Heart left ventricle (tissue), 16 donors: ENCODE measurements around the gene GMPPA. TPM values are rescaled to one million over a fixed set of nuclear protein-coding genes. Genes with fewer than 3 reads are reported as not detected.

Experiments
- ATAC-seq, 4 donors: fragments of 200-7000 bp; cut with Tn5 transposase; one replicate each; pipeline ENCODE4 v1.9.1; 2020 to 2022; ENCODE audit warnings: moderate library complexity in 4 of 4, mild to moderate bottlenecking in 3 of 4, moderate number of reproducible peaks in 1 of 4
- DNase-seq, 5 donors: peaks; one replicate each; pipeline ENCODE4 v3.0.0-alpha.2; 2020
- H3K27ac ChIP-seq, 12 donors: fragments of 200-600 bp; sonication (generic) in 4 of 12; one replicate each; pipeline versions ENCODE4 v1.5.0 to v1.8.0; 2016 to 2022; ENCODE audit warnings: mild to moderate bottlenecking in 2 of 12
- H3K27me3 ChIP-seq, 9 donors: fragments of 200-600 bp; sonication (generic) in 2 of 9; one replicate each; pipeline versions ENCODE4 v1.5.1 to v1.8.0; 2016 to 2022; ENCODE audit warnings: mild to moderate bottlenecking in 3 of 9
- H3K36me3 ChIP-seq, 9 donors: fragments of 200-600 bp; sonication (generic) in 2 of 9; one replicate each; pipeline versions ENCODE4 v1.5.0 to v1.8.0; 2018 to 2022; ENCODE audit warnings: mild to moderate bottlenecking in 2 of 9
- H3K4me1 ChIP-seq, 12 donors: fragments of 200-600 bp; sonication (generic) in 4 of 12; one replicate each; pipeline versions ENCODE4 v1.5.0 to v1.8.0; 2016 to 2022; ENCODE audit warnings: mild to moderate bottlenecking in 3 of 12
- H3K4me3 ChIP-seq, 12 donors: fragments of 200-600 bp; sonication (generic) in 4 of 12; one replicate each; pipeline versions ENCODE4 v1.5.0 to v1.8.0; 2017 to 2022; ENCODE audit warnings: mild to moderate bottlenecking in 9 of 12, moderate library complexity in 4 of 12
- H3K9me3 ChIP-seq, 12 donors: fragments of 200-600 bp; sonication (generic) in 4 of 12; one replicate each; pipeline versions ENCODE4 v1.5.0 to v1.8.0; 2016 to 2022; ENCODE audit warnings: mild to moderate bottlenecking in 1 of 12
- POLR2A ChIP-seq, 2 donors: fragments of 450-650 bp; IDR thresholded peaks; one replicate each; pipeline ENCODE4 v1.6.1; 2017; ENCODE audit warnings: antibody characterized with exemption in 2 of 2, mild to moderate bottlenecking in 2 of 2, moderate library complexity in 2 of 2
- WGBS, 4 donors: extraction: QIAGEN DNeasy Blood & Tissue Kit in 2 of 4; methylation state at CpG; one replicate each; pipeline versions ENCODE4 v1.1.5 to v1.1.7; 2013 to 2018; 5-methylcytosine and 5-hydroxymethylcytosine counted together
- intact Hi-C, 10 donors: fragments of 100-400 bp; cut with DNase I; formaldehyde crosslinking; loops; one replicate each; pipeline versions ENCODE4 v1.11.1 to v1.14.2; 2022
- polyA plus RNA-seq, 2 donors: library from polyadenylated mRNA; stranded (reverse); fragments of 200-250 nt; gene quantifications; one replicate each; pipeline ENCODE4 v1.2.3, GENCODE V29; 2013
- total RNA-seq, 9 donors: library from RNA; depleted of rRNA in 2 of 9; stranded (reverse); fragments of >200 nt in 2 of 9; fragmentation: NEBNext Ultra II Directional in 3 of 9; extraction: Animal tissue kit (Norgen Biotek cat#: 25700) in 3 of 9; gene quantifications; one replicate each; pipeline versions ENCODE4 v1.1.0 to v1.2.4, GENCODE V29; 2016 to 2023
- TF ChIP-seq, protein P1 (sequence below), 12 donors: fragments of 200-600 bp; sonication (generic) in 4 of 12; IDR thresholded peaks; one replicate each; pipeline versions ENCODE4 v1.5.0 to v1.8.0; 2018 to 2022; ENCODE audit warnings: antibody characterized with exemption in 12 of 12, mild to moderate bottlenecking in 5 of 12
- donor health status: ischemic (EF 13 %, LVEDD 7.1; RV severe dilation, severe dysfunction).
- donor health status: healthy with polysubstance abuse.
- donor health status: DM: no; HTN: yes; CAD: no.
- donor health status: DM: no; HTN: no; CAD: no.
- donor health status: ischemic (EF 25% LVEDD 6.9; RV normal size, moderate dysfunction).
- donor health status: ischemic (EF 25% LVEDD 5.7; RV mildly dilated, moderate dysfunction).
- donor health status: healthy.
- donor health status: DM: yes; HTN: yes; CAD: no.
- donor health status: ischemic (EF 35%, LVEDD 5.7; RV mildly dilated, moderate dysfunction).
- donor health status: nonischemic (EF 11% LVEDD 7.7; RV severe dilation, severe dysfunction).
- donor health status: DM: yes; HTN: yes; CAD: no.
- donor health status: PGD.
- donor health status: ischemic (EF 29% LVEDD 5.4; RV normal size, mild dysfunction).
- donor health status: nonischemic (EF 23%, LVEDD 6.1; RV moderate dilation, normal function).

The GMPPA gene
- total and polyA plus RNA-seq, 11 donors = 15.8 to 35.5 (median 20.1) TPM

DNA sequence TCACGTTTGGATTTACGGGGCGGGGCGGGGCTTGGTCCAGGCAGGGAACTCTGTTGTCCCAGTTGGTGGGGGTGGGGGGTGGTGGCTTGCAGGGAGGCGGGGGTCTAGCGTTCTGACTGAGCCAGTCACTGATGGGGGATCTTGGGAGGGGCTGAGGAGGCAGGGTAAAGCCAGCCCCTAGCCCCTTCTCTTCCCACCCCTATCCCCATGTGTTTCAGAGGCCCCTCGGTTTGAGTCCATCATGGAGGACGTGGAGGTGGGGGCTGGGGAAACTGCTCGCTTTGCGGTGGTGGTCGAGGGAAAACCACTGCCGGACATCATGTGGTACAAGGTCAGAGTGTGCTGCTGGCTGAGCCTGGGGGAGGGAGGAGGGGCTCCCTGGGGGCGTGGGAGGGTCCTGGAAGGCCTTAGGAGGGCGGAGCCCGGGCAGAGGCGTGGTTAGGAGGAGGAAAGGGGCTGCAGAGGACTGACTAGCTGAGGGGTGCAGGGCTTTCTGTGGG lies 22.0 kb upstream of the GMPPA start:
- no peak overlapping the region for H3K4me3 ChIP-seq
- DNase-seq (no peak), ATAC-seq (no peak)
- H3K4me1 ChIP-seq = peaks cover 0 to 31% (median 0%) of the 10 kb centered on the region in 12 donors
- no peaks in the 10 kb centered on the region for H3K9me3 ChIP-seq
- peak overlapping the region in 4 of 12 donors; percentile 17 to 71 (median 56) for H3K27ac ChIP-seq
- WGBS, 4 donors = 25 to 45% (median 28%) methylated on average over 5 to 16 of the region's 16 CpGs
- H3K27me3 ChIP-seq = no peaks in the 10 kb centered on the region
- intact Hi-C loops = loop anchor here (1.0 to 10.0 kb wide), 7 partner anchors 44 to 74 kb away; no protein-coding TSS in a partner anchor
- peaks cover 0 to 48% (median 8%) of the 10 kb centered on the region in 9 donors for H3K36me3 ChIP-seq
- TF ChIP-seq, protein P1, sequence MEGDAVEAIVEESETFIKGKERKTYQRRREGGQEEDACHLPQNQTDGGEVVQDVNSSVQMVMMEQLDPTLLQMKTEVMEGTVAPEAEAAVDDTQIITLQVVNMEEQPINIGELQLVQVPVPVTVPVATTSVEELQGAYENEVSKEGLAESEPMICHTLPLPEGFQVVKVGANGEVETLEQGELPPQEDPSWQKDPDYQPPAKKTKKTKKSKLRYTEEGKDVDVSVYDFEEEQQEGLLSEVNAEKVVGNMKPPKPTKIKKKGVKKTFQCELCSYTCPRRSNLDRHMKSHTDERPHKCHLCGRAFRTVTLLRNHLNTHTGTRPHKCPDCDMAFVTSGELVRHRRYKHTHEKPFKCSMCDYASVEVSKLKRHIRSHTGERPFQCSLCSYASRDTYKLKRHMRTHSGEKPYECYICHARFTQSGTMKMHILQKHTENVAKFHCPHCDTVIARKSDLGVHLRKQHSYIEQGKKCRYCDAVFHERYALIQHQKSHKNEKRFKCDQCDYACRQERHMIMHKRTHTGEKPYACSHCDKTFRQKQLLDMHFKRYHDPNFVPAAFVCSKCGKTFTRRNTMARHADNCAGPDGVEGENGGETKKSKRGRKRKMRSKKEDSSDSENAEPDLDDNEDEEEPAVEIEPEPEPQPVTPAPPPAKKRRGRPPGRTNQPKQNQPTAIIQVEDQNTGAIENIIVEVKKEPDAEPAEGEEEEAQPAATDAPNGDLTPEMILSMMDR (IDR thresholded peaks at IDR 0.05) = no peak
- no peak for TF ChIP-seq POLR2A (IDR thresholded peaks at IDR 0.05)

DNA sequence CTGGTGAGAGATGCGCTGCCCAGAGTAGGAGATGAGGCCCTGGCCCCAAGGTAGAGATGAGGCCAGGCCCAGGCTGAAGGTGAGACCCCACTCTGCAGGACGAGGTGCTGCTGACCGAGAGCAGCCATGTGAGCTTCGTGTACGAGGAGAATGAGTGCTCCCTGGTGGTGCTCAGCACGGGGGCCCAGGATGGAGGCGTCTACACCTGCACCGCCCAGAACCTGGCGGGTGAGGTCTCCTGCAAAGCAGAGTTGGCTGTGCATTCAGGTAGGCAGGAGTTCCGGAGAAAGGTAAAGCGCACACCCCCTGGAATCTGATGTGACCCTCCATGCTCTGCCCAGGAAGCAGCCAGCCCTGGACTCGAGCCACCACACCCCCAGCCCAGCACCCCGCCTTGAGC lies 21.5 kb upstream of the GMPPA start:
- intact Hi-C loops = loop anchor here (2.0 to 10.0 kb wide), 6 partner anchors 44 to 75 kb away; no protein-coding TSS in a partner anchor
- peaks cover 0 to 31% (median 0%) of the 10 kb centered on the region in 12 donors for H3K4me1 ChIP-seq
- no peaks in the 10 kb centered on the region for H3K9me3 ChIP-seq
- no peak overlapping the region for H3K4me3 ChIP-seq
- WGBS, 4 donors = 75 to 83% (median 78%) methylated on average over 11 to 13 of the region's 13 CpGs
- peak overlapping the region in 7 of 12 donors; percentile 9 to 71 (median 41) for H3K27ac ChIP-seq
- DNase-seq (no peak), ATAC-seq (no peak)
- peaks cover 0 to 48% (median 8%) of the 10 kb centered on the region in 9 donors for H3K36me3 ChIP-seq
- TF ChIP-seq, protein P1 (IDR thresholded peaks at IDR 0.05) = no peak
- no peak for TF ChIP-seq POLR2A (IDR thresholded peaks at IDR 0.05)
- H3K27me3 ChIP-seq = peaks cover 0 to under 1% (median 0%) of the 10 kb centered on the region in 9 donors

DNA sequence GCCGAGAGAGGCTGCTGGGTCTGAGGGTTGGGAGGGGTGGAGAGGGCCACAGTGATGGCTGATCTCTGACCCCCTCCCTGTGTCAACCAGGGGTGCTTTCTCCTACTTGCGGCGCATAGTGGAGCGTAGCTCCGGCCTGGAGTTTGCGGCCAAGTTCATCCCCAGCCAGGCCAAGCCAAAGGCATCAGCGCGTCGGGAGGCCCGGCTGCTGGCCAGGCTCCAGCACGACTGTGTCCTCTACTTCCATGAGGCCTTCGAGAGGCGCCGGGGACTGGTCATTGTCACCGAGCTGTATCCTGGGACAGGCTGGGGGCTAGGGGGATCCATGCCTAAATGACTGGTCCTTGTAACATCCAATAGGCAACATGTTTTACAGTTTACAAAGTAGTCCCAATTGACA lies 20.9 kb upstream of the GMPPA start:
- ATAC-seq (peak; percentile 53 to 80 (median 72)), DNase-seq (peak; percentile 71 to 87 (median 79))
- H3K4me3 ChIP-seq = no peak overlapping the region
- TF ChIP-seq, protein P1 (IDR thresholded peaks at IDR 0.05) = no peak
- TF ChIP-seq POLR2A (IDR thresholded peaks at IDR 0.05) = no peak
- 29 to 72% (median 46%) methylated on average over 13 to 15 of the region's 15 CpGs for WGBS, 4 donors
- intact Hi-C loops = loop anchor here (2.0 to 10.0 kb wide), 6 partner anchors 43 to 76 kb away; no protein-coding TSS in a partner anchor
- no peaks in the 10 kb centered on the region for H3K9me3 ChIP-seq
- peaks cover 0 to 54% (median 8%) of the 10 kb centered on the region in 9 donors for H3K36me3 ChIP-seq
- H3K27me3 ChIP-seq = peaks cover 0 to 6% (median 0%) of the 10 kb centered on the region in 9 donors
- H3K27ac ChIP-seq = peak overlapping the region in 9 of 12 donors; percentile 3 to 71 (median 28)
- peaks cover 0 to 31% (median 0%) of the 10 kb centered on the region in 12 donors for H3K4me1 ChIP-seq

DNA sequence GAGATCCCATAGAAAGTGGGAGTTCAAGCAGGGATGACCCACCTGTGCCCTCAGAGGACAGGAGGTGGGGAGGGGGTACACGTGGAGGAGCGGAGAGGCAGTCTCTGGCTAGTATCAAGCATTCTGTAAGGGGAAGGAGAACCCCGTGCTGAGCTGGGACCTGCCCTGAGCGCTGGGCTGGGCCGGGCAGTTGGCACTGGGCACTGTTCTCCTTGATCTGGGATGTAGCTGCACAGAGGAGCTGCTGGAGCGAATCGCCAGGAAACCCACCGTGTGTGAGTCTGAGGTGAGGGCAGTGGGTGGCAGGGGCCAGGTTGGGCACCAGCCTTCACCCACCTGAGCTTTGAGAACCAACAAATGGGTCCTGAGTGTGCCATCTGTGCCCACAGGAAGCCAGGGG lies 19.8 kb upstream of the GMPPA start:
- Histone ChIP-seq H3K9me3 (no peaks in the 10 kb centered on the region), H3K27me3 (peaks cover 0 to 17% (median 4%) of the 10 kb centered on the region in 9 donors), H3K4me1 (peaks cover 0 to 32% (median under 1%) of the 10 kb centered on the region in 12 donors), H3K27ac (peak overlapping the region in 2 of 12 donors; percentile 36 to 62), H3K36me3 (peaks cover 0 to 48% (median 8%) of the 10 kb centered on the region in 9 donors), H3K4me3 (no peak overlapping the region)
- DNase-seq (no peak), ATAC-seq (no peak)
- TF ChIP-seq, protein P1 (IDR thresholded peaks at IDR 0.05) = no peak
- TF ChIP-seq POLR2A (IDR thresholded peaks at IDR 0.05) = no peak
- intact Hi-C loops = loop anchor here in 7 of 10 donors (5.0 to 10.0 kb wide), 4 partner anchors 48 to 77 kb away; no protein-coding TSS in a partner anchor
- WGBS, 4 donors = 79 to 86% (median 83%) methylated on average over 8 of the region's 8 CpGs
